Measurements from ENCODE around the gene GNPTG. TPM values are rescaled to one million over a fixed set of nuclear protein-coding genes. Genes with fewer than 3 reads are reported as not detected.
A peak's percentile ranks its signal among the peaks of the same experiment; 100 is the strongest.

The GNPTG gene
- total RNA-seq, 1 donor from 2014 or later: 11.8 TPM

DNA sequence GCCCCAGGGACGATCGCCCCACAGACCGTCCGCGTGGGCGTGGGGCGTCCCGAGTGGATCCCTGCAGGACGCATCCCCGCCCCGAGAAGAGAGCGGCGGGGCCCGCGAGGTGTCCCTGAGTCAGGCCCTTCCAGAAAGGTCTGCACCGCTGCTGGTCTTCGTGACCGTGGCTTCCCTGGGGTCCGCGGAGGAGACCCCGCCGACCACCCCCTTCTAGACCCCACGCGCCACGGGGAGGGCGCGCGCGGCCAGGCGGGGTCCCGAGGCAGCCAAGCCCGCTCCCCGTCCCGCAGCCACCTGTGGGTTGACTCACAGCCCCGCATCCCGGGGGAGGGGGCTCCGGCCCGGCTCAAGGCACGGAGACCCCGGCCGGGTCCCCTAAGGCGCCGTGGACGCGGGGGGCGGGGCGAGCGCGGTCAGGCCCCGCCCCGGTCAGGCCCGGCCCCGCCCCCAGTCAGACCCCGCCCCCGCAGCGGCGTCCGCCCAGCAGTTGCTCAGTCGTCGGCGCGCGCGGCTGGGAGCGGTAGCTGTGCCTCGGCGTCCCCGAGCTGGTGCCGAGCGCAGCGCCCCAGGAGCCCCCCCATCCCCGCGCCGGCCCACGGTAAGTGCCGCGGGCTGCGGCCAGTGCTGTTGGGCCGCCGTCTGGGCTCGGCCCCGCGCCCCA is 18.4 kb upstream of the GNPTG start, which contains the start of gene BAIAP3:
Gene BAIAP3, plus strand, starts transcription at position 497 of the 664 bp plus-strand sequence. CDS start 4,905 bp downstream, outside the sequence.
- Mint-ChIP-seq H3K4me3 (peak within 1 kb of the TSS; percentile 84), H3K9me3 (no peaks in the 10 kb centered on the region), H3K36me3 (no peaks in the 10 kb centered on the region), H3K27ac (no peak within 1 kb of the TSS), H3K4me1 (peaks cover 36% of the 10 kb centered on the region), H3K27me3 (ENCODE audit: insufficient read depth, low read depth) (peaks cover 15% of the 10 kb centered on the region)
- DNase-seq (ENCODE audit: low spot score): peak; percentile 77
- H3K4me3 ChIP-seq: peak within 1 kb of the TSS; percentile 42
- H3K36me3 ChIP-seq: no peaks in the 10 kb centered on the region
- H3F3A ChIP-seq (ENCODE audit: low read depth): peaks cover 20% of the 10 kb centered on the region
- peak within 1 kb of the TSS; percentile 77 for H3K4me2 ChIP-seq
- H3K9me3 ChIP-seq (ENCODE audit: low read depth): no peaks in the 10 kb centered on the region
- H3K9ac ChIP-seq: no peak within 1 kb of the TSS
- no peak within 1 kb of the TSS for H2AFZ ChIP-seq (replicated peaks)
- TF ChIP-seq EZH2 (IDR thresholded peaks at IDR 0.05) (no peak), EZH2phosphoT487 (IDR thresholded peaks at IDR 0.05) (peak; percentile 5)
- H4K20me1 ChIP-seq (ENCODE audit: low read depth): peaks cover 52% of the 10 kb centered on the region
- peaks cover 16% of the 10 kb centered on the region for H3K4me1 ChIP-seq
- no peak within 1 kb of the TSS for H3K27ac ChIP-seq
- peaks cover 84% of the 10 kb centered on the region for H3K27me3 ChIP-seq
- H3K79me2 ChIP-seq (ENCODE audit: low read depth): no peaks in the 10 kb centered on the region

GRCh38 chr16:1333854-1334700 is 17.7 kb upstream of the GNPTG start:
- Mint-ChIP-seq H3K27me3 (ENCODE audit: insufficient read depth, low read depth) (peaks cover 15% of the 10 kb centered on the region), H3K4me3 (peak overlapping the region; percentile 76)

GRCh38 chr16:1334739-1335138 is 17.0 kb upstream of the GNPTG start:
- Histone ChIP-seq H3K9me3 (ENCODE audit: low read depth) (no peaks in the 10 kb centered on the region), H3K4me3 (peak overlapping the region; percentile 42), H3K79me2 (ENCODE audit: low read depth) (no peaks in the 10 kb centered on the region), H3K36me3 (no peaks in the 10 kb centered on the region), H3K4me1 (peaks cover 16% of the 10 kb centered on the region), H4K20me1 (ENCODE audit: low read depth) (peaks cover 52% of the 10 kb centered on the region), H3K4me2 (peak overlapping the region; percentile 77), H3K27me3 (peaks cover 99% of the 10 kb centered on the region), H3F3A (ENCODE audit: low read depth) (peaks cover 20% of the 10 kb centered on the region), H2AFZ (replicated peaks) (no peak overlapping the region), H3K27ac (no peak overlapping the region), H3K9ac (no peak overlapping the region)
- H3K27ac Mint-ChIP-seq: no peak overlapping the region
- no peaks in the 10 kb centered on the region for H3K36me3 Mint-ChIP-seq
- peaks cover 15% of the 10 kb centered on the region for H3K27me3 Mint-ChIP-seq (ENCODE audit: insufficient read depth, low read depth)
- H3K4me1 Mint-ChIP-seq: peaks cover 36% of the 10 kb centered on the region
- DNase-seq (ENCODE audit: low spot score): no peak
- TF ChIP-seq EZH2phosphoT487 (IDR thresholded peaks at IDR 0.05) (peak; percentile 7), CTCF (IDR thresholded peaks at IDR 0.05) (no peak), EZH2 (IDR thresholded peaks at IDR 0.05) (peak; percentile 55)
- peak overlapping the region; percentile 76 for H3K4me3 Mint-ChIP-seq
- no peaks in the 10 kb centered on the region for H3K9me3 Mint-ChIP-seq

More at GRCh38 chr16:1333854-1334700, 17.7 kb upstream of the GNPTG start:
- H3K36me3 ChIP-seq: no peaks in the 10 kb centered on the region
- H4K20me1 ChIP-seq (ENCODE audit: low read depth): peaks cover 52% of the 10 kb centered on the region
- peaks cover 16% of the 10 kb centered on the region for H3K4me1 ChIP-seq
- no peak overlapping the region for H3K9ac ChIP-seq
- H3K27me3 ChIP-seq: peaks cover 92% of the 10 kb centered on the region
- H3F3A ChIP-seq (ENCODE audit: low read depth): peaks cover 20% of the 10 kb centered on the region
- H2AFZ ChIP-seq (replicated peaks): no peak overlapping the region
- TF ChIP-seq EZH2 (IDR thresholded peaks at IDR 0.05) (peak; percentile 94), CTCF (IDR thresholded peaks at IDR 0.05) (no peak), EZH2phosphoT487 (IDR thresholded peaks at IDR 0.05) (peak; percentile 94)
- no peaks in the 10 kb centered on the region for H3K79me2 ChIP-seq (ENCODE audit: low read depth)
- H3K9me3 ChIP-seq (ENCODE audit: low read depth): no peaks in the 10 kb centered on the region
- peak overlapping the region; percentile 42 for H3K4me3 ChIP-seq
- H3K27ac ChIP-seq: no peak overlapping the region
- Mint-ChIP-seq H3K4me1 (peaks cover 36% of the 10 kb centered on the region), H3K36me3 (no peaks in the 10 kb centered on the region), H3K9me3 (no peaks in the 10 kb centered on the region), H3K27ac (no peak overlapping the region)
- peak overlapping the region; percentile 77 for H3K4me2 ChIP-seq
- peak; percentile 54 for DNase-seq (ENCODE audit: low spot score)
